ENCODE data around the gene PEX26. TPM values are rescaled to one million over a fixed set of nuclear protein-coding genes. Genes with fewer than 3 reads are reported as not detected.

PEX26 gene
- total and polyA plus RNA-seq, 2 experiments from 2014 or later: 4.0 to 48.9 TPM

- H3K27me3 Mint-ChIP-seq (ENCODE audit: insufficient read depth, low read depth, poor library complexity): peaks cover 21% of the 10 kb centered on the region
- no peak for TF ChIP-seq NANOG (IDR thresholded peaks at IDR 0.05; ENCODE audit: borderline replicate concordance)
- no peak for TF ChIP-seq CREB1 (CRISPR knock-in tag; IDR thresholded peaks at IDR 0.05; ENCODE audit: low read depth)
- TF ChIP-seq STAT1 (IDR thresholded peaks at IDR 0.05; ENCODE audit: unreplicated experiment): no peak
- TF ChIP-seq POLR2AphosphoS5 (IDR thresholded peaks at IDR 0.05; ENCODE audit: low read depth): no peak
- TF ChIP-seq ZNF114 (CRISPR knock-in tag; IDR thresholded peaks at IDR 0.05): no peak
- no peak for TF ChIP-seq EZH2 (IDR thresholded peaks at IDR 0.05; ENCODE audit: low read depth, unreplicated experiment)
- TF ChIP-seq, protein P1, sequence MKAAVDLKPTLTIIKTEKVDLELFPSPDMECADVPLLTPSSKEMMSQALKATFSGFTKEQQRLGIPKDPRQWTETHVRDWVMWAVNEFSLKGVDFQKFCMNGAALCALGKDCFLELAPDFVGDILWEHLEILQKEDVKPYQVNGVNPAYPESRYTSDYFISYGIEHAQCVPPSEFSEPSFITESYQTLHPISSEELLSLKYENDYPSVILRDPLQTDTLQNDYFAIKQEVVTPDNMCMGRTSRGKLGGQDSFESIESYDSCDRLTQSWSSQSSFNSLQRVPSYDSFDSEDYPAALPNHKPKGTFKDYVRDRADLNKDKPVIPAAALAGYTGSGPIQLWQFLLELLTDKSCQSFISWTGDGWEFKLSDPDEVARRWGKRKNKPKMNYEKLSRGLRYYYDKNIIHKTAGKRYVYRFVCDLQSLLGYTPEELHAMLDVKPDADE (IDR thresholded peaks at IDR 0.05): no peak
- Histone ChIP-seq H2AFZ (no peak overlapping the region), H3K27me3 (ENCODE audit: insufficient read depth) (peaks cover 25% of the 10 kb centered on the region), H3K27ac (ENCODE audit: low read depth) (no peak overlapping the region), H3K9me2 (ENCODE audit: insufficient read depth) (no peaks in the 10 kb centered on the region), H3F3A (replicated peaks; ENCODE audit: low read depth) (no peaks in the 10 kb centered on the region), H3K4me1 (ENCODE audit: insufficient read depth) (peaks cover 7% of the 10 kb centered on the region; the same call in 1 of the 2 replicates), H4K20me1 (replicated peaks; ENCODE audit: insufficient read depth) (no peaks in the 10 kb centered on the region), H3K36me3 (ENCODE audit: insufficient read depth) (no peaks in the 10 kb centered on the region), H3K4me3 (no peak overlapping the region), H3K79me2 (replicated peaks; ENCODE audit: insufficient read depth) (no peaks in the 10 kb centered on the region), H3K4me2 (no peak overlapping the region)
- 0 out of 3 replicates have a peak, but pooled peaks cover under 1% of the 10 kb centered on the region for H3K9me3 Mint-ChIP-seq
- no peak overlapping the region for H3K27ac Mint-ChIP-seq
- H3K4me1 Mint-ChIP-seq: peaks cover 6% of the 10 kb centered on the region; the same call in 2 of the 3 replicates
- DNase-seq (ENCODE audit: low spot score) (no peak), ATAC-seq (no peak)
- H3K4me3 Mint-ChIP-seq: no peak overlapping the region
- H3K36me3 Mint-ChIP-seq (ENCODE audit: low read depth): no peaks in the 10 kb centered on the region
These were observed 37.3 kb downstream of the PEX26 start for GRCh38 chr22:18114976-18115652.

DNA sequence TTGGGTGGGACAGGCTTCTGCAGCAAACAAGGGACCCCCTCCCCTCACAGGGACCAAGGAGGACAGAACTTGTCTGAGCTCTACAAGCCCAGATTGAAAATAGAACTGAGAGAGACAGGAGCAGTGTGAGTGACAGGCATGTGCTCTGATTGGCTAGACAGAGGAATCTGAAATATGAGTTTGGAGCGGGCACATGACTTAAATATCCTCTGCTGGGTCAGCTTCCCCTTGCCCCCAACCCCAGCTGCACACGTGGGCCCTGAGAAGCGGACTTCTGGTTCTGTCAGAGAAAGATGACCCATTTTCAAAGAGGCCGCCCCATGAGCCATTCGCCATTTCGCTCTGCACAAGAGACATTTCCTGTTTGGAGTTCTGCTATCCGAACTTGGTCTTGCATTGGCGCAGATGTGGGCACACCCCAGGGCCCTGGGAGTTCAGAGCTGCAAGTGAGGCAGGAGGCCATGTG, 38.1 kb downstream of the PEX26 start:
- Histone ChIP-seq H2AFZ (no peak overlapping the region), H3K79me2 (replicated peaks; ENCODE audit: insufficient read depth) (no peaks in the 10 kb centered on the region), H3K36me3 (ENCODE audit: insufficient read depth) (no peaks in the 10 kb centered on the region), H3K27me3 (ENCODE audit: insufficient read depth) (peaks cover 17% of the 10 kb centered on the region), H3K4me2 (no peak overlapping the region), H3K27ac (ENCODE audit: low read depth) (no peak overlapping the region), H4K20me1 (replicated peaks; ENCODE audit: insufficient read depth) (no peaks in the 10 kb centered on the region), H3K4me1 (ENCODE audit: insufficient read depth) (peaks cover 6% of the 10 kb centered on the region; the same call in 1 of the 2 replicates), H3K4me3 (no peak overlapping the region), H3F3A (replicated peaks; ENCODE audit: low read depth) (no peaks in the 10 kb centered on the region), H3K9me2 (ENCODE audit: insufficient read depth) (no peaks in the 10 kb centered on the region)
- Mint-ChIP-seq H3K27ac (no peak overlapping the region), H3K4me3 (no peak overlapping the region), H3K9me3 (no peaks in the 10 kb centered on the region), H3K27me3 (ENCODE audit: insufficient read depth, low read depth, poor library complexity) (peaks cover 15% of the 10 kb centered on the region), H3K4me1 (peaks cover 3% of the 10 kb centered on the region; the same call in 2 of the 3 replicates), H3K36me3 (ENCODE audit: low read depth) (no peaks in the 10 kb centered on the region)
- no peak for ATAC-seq
- DNase-seq (ENCODE audit: low spot score): no peak
- TF ChIP-seq CTCF (conservative IDR thresholded peaks at IDR 0.05; ENCODE audit: low read depth in 2 of 2): no peak
- TF ChIP-seq ZNF114 (CRISPR knock-in tag; IDR thresholded peaks at IDR 0.05): no peak
- TF ChIP-seq, protein P2, sequence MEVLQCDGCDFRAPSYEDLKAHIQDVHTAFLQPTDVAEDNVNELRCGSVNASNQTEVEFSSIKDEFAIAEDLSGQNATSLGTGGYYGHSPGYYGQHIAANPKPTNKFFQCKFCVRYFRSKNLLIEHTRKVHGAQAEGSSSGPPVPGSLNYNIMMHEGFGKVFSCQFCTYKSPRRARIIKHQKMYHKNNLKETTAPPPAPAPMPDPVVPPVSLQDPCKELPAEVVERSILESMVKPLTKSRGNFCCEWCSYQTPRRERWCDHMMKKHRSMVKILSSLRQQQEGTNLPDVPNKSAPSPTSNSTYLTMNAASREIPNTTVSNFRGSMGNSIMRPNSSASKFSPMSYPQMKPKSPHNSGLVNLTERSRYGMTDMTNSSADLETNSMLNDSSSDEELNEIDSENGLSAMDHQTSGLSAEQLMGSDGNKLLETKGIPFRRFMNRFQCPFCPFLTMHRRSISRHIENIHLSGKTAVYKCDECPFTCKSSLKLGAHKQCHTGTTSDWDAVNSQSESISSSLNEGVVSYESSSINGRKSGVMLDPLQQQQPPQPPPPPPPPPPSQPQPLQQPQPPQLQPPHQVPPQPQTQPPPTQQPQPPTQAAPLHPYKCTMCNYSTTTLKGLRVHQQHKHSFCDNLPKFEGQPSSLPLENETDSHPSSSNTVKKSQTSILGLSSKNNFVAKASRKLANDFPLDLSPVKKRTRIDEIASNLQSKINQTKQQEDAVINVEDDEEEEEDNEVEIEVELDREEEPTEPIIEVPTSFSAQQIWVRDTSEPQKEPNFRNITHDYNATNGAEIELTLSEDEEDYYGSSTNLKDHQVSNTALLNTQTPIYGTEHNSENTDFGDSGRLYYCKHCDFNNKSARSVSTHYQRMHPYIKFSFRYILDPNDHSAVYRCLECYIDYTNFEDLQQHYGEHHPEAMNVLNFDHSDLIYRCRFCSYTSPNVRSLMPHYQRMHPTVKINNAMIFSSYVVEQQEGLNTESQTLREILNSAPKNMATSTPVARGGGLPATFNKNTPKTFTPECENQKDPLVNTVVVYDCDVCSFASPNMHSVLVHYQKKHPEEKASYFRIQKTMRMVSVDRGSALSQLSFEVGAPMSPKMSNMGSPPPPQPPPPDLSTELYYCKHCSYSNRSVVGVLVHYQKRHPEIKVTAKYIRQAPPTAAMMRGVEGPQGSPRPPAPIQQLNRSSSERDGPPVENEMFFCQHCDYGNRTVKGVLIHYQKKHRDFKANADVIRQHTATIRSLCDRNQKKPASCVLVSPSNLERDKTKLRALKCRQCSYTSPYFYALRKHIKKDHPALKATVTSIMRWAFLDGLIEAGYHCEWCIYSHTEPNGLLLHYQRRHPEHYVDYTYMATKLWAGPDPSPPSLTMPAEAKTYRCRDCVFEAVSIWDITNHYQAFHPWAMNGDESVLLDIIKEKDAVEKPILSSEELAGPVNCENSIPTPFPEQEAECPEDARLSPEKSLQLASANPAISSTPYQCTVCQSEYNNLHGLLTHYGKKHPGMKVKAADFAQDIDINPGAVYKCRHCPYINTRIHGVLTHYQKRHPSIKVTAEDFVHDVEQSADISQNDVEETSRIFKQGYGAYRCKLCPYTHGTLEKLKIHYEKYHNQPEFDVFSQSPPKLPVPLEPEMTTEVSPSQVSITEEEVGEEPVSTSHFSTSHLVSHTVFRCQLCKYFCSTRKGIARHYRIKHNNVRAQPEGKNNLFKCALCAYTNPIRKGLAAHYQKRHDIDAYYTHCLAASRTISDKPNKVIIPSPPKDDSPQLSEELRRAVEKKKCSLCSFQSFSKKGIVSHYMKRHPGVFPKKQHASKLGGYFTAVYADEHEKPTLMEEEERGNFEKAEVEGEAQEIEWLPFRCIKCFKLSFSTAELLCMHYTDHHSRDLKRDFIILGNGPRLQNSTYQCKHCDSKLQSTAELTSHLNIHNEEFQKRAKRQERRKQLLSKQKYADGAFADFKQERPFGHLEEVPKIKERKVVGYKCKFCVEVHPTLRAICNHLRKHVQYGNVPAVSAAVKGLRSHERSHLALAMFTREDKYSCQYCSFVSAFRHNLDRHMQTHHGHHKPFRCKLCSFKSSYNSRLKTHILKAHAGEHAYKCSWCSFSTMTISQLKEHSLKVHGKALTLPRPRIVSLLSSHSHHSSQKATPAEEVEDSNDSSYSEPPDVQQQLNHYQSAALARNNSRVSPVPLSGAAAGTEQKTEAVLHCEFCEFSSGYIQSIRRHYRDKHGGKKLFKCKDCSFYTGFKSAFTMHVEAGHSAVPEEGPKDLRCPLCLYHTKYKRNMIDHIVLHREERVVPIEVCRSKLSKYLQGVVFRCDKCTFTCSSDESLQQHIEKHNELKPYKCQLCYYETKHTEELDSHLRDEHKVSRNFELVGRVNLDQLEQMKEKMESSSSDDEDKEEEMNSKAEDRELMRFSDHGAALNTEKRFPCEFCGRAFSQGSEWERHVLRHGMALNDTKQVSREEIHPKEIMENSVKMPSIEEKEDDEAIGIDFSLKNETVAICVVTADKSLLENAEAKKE (CRISPR knock-in tag; IDR thresholded peaks at IDR 0.05): no peak
- TF ChIP-seq CREB1 (CRISPR knock-in tag; IDR thresholded peaks at IDR 0.05; ENCODE audit: low read depth): no peak

All from GM23338 (cell line).